CD14-positive monocyte (primary cell): ENCODE data around the gene MYL4. TPM values are rescaled to one million over a fixed set of nuclear protein-coding genes. Genes with fewer than 3 reads are reported as not detected.

Experiments used
- DNase-seq, 3 donors: peaks; one replicate each; pipeline ENCODE4 v3.0.0-alpha.2; 2011 to 2022
- H2AFZ ChIP-seq: 2 replicates; pipeline ENCODE4 v1.6.0; 2012; ENCODE audit warnings: mild to moderate bottlenecking, low read depth, low read length, inconsistent platforms; ENCODE audit not compliant: insufficient read depth, poor library complexity, severe bottlenecking
- H3K27ac ChIP-seq, 2 donors: 1 replicate in 1 of 2; 2 replicates in 1 of 2; pipeline ENCODE4 v1.5.1; 2012 to 2013; ENCODE audit warnings: low read length in 2 of 2, control low read depth in 1 of 2, inconsistent platforms in 1 of 2, low read depth in 1 of 2, mild to moderate bottlenecking in 1 of 2
- H3K27me3 ChIP-seq, 2 donors: one replicate each; pipeline versions ENCODE4 v1.6.0 to v1.6.1; 2011 to 2013; ENCODE audit warnings: low read length in 2 of 2; ENCODE audit not compliant: control insufficient read depth in 2 of 2, insufficient read depth in 2 of 2
- H3K36me3 ChIP-seq, 2 donors: replicated peaks in 1 of 2; 1 replicate in 1 of 2; 2 replicates in 1 of 2; pipeline versions ENCODE4 v1.5.1 to v1.6.1; 2012 to 2013; ENCODE audit warnings: low read length in 2 of 2, control low read depth in 1 of 2, inconsistent platforms in 1 of 2, mild to moderate bottlenecking in 1 of 2; ENCODE audit not compliant: insufficient read depth in 2 of 2, control insufficient read depth in 1 of 2
- H3K4me1 ChIP-seq, 2 donors: 1 replicate in 1 of 2; 2 replicates in 1 of 2; pipeline versions ENCODE4 v1.5.1 to v1.6.1; 2012 to 2013; ENCODE audit warnings: low read length in 2 of 2, control low read depth in 1 of 2, inconsistent platforms in 1 of 2, mild to moderate bottlenecking in 1 of 2, moderate library complexity in 1 of 2; ENCODE audit not compliant: insufficient read depth in 2 of 2, control insufficient read depth in 1 of 2
- H3K4me2 ChIP-seq: replicated peaks from 2 replicates; pipeline ENCODE3; 2012; ENCODE audit warnings: low read length, moderate library complexity, mild to moderate bottlenecking; ENCODE audit not compliant: poor library complexity, severe bottlenecking; ENCODE audit errors: extremely low read depth
- H3K4me3 ChIP-seq, 3 experiments: fragments of 200-600 bp in 1 of 3; sonication (generic) in 1 of 3; replicated peaks in 1 of 3; 1 replicate in 2 of 3; 2 replicates in 1 of 3; pipeline ENCODE4 v1.5.1; 2011 to 2013; ENCODE audit warnings: low read length in 3 of 3, mild to moderate bottlenecking in 3 of 3, control low read depth in 2 of 3, low read depth in 2 of 3, inconsistent platforms in 1 of 3, moderate library complexity in 1 of 3
- H3K79me2 ChIP-seq: 2 replicates; pipeline ENCODE4 v1.6.0; 2012; ENCODE audit warnings: mild to moderate bottlenecking, control low read depth, inconsistent platforms, low read length, moderate library complexity; ENCODE audit not compliant: insufficient read depth
- H3K9ac ChIP-seq: 2 replicates; pipeline ENCODE4 v1.6.0; 2017; ENCODE audit warnings: low read length, mild to moderate bottlenecking; ENCODE audit not compliant: insufficient read depth, poor library complexity, severe bottlenecking
- H3K9me3 ChIP-seq, 2 donors: replicated peaks in 1 of 2; 1 replicate in 1 of 2; 2 replicates in 1 of 2; pipeline versions ENCODE4 v1.5.1 to v1.6.1; 2012 to 2013; ENCODE audit warnings: low read length in 2 of 2, control low read depth in 1 of 2; ENCODE audit not compliant: control insufficient read depth in 1 of 2, insufficient read depth in 1 of 2
- H4K20me1 ChIP-seq: 2 replicates; pipeline ENCODE4 v1.6.0; 2012; ENCODE audit warnings: mild to moderate bottlenecking, low read length, control low read depth, moderate library complexity; ENCODE audit not compliant: insufficient read depth
- H3K27ac Mint-ChIP-seq, 7 donors: one replicate each; pipeline ENCODE4 v1.8.0; 2020; ENCODE audit warnings: mild to moderate bottlenecking in 7 of 7, mixed read lengths in 7 of 7, moderate library complexity in 6 of 7, inconsistent platforms in 2 of 7
- H3K27me3 Mint-ChIP-seq, 3 donors: one replicate each; pipeline ENCODE4 v1.8.0; 2021 to 2022; ENCODE audit warnings: low read depth in 3 of 3, mild to moderate bottlenecking in 3 of 3, mixed read lengths in 3 of 3, moderate library complexity in 3 of 3, inconsistent platforms in 1 of 3
- H3K36me3 Mint-ChIP-seq, 2 donors: one replicate each; pipeline ENCODE4 v1.8.0; 2020; ENCODE audit warnings: mixed read lengths in 2 of 2, inconsistent platforms in 1 of 2, mild to moderate bottlenecking in 1 of 2
- H3K4me1 Mint-ChIP-seq: one replicate; pipeline ENCODE4 v1.8.0; 2020; ENCODE audit warnings: mild to moderate bottlenecking, mixed read lengths
- H3K4me3 Mint-ChIP-seq, 2 donors: one replicate each; pipeline ENCODE4 v1.8.0; 2020; ENCODE audit warnings: mild to moderate bottlenecking in 2 of 2, mixed read lengths in 2 of 2, moderate library complexity in 1 of 2
- H3K9me3 Mint-ChIP-seq, 7 donors: one replicate each; pipeline ENCODE4 v1.8.0; 2020 to 2022; ENCODE audit warnings: mixed read lengths in 7 of 7, mild to moderate bottlenecking in 6 of 7, moderate library complexity in 6 of 7, inconsistent platforms in 2 of 7
- WGBS: methylation state at CpG from one replicate; pipeline ENCODE4 v1.1.5; 2013; ENCODE audit warnings: missing lambda C conversion rate; ENCODE audit not compliant: insufficient coverage; 5-methylcytosine and 5-hydroxymethylcytosine counted together
- intact Hi-C, 2 donors: fragments of 100-400 bp; cut with micrococcal nuclease; formaldehyde crosslinking; loops; one replicate each; pipeline versions ENCODE4 v1.15.0 to v1.15.1; 2023
- polyA plus RNA-seq, 3 donors: library from polyadenylated mRNA; depleted of rRNA in 1 of 3; unstranded in 2 of 3; stranded (reverse) in 1 of 3; fragments of 300-500 nt in 2 of 3; fragments of >200 nt in 1 of 3; fragmentation: Illumina TruSeq in 2 of 3; gene quantifications; 1 replicate in 2 of 3; 2 replicates in 1 of 3; pipeline ENCODE4 v1.2.3, GENCODE V29; 2012 to 2021
- TF ChIP-seq, protein P1 (sequence below): fragments of 200-600 bp; IDR thresholded peaks from one replicate; pipeline ENCODE4 v1.8.0; 2022; ENCODE audit warnings: antibody characterized with exemption, mild to moderate bottlenecking

Gene MYL4
- polyA plus RNA-seq, 3 donors: 0.43 TPM; not detected in 2

DNA sequence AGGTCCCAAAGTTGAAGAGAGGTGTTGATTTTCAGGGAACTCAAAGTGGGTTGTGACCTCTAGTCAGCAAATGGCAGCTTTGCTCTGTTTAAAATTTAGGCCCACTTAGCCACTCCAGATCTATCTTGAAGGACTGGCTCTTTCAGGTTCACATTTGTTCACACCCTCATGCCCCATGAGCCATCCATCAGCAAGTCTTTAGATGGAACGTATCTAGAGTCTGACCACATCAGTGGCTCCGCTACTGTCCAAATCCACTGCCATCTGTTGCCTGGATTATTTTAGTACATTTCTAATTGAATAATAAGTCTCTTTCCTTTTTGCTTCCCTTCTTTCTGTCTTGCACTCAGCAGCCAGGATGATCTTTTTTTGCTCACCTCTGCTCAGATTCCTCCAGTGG lies 55.0 kb downstream of the MYL4 start:
- no peak overlapping the region for H3K27ac Mint-ChIP-seq
- intact Hi-C loops: no loop called here
- Histone ChIP-seq H4K20me1 (no peaks in the 10 kb centered on the region), H3K9ac (no peak overlapping the region), H3K9me3 (peaks cover 0 to 10% of the 10 kb centered on the region in 2 donors), H3K27ac (no peak overlapping the region), H3K4me3 (no peak overlapping the region), H3K4me1 (no peaks in the 10 kb centered on the region), H2AFZ (no peak overlapping the region), H3K4me2 (no peak overlapping the region), H3K79me2 (no peaks in the 10 kb centered on the region), H3K36me3 (no peaks in the 10 kb centered on the region), H3K27me3 (peaks cover 0 to 4% of the 10 kb centered on the region in 2 donors)
- no CpG with 5 or more reads among the region's 2 CpGs for WGBS
- peaks cover 4 to 11% (median 7%) of the 10 kb centered on the region in 3 donors for H3K27me3 Mint-ChIP-seq
- H3K4me1 Mint-ChIP-seq: peaks cover 9% of the 10 kb centered on the region
- peaks cover 0 to 9% (median 6%) of the 10 kb centered on the region in 7 donors for H3K9me3 Mint-ChIP-seq
- H3K4me3 Mint-ChIP-seq: no peak overlapping the region
- no peak for DNase-seq
- H3K36me3 Mint-ChIP-seq: peaks cover 0 to 3% of the 10 kb centered on the region in 2 donors
- TF ChIP-seq, protein P1, sequence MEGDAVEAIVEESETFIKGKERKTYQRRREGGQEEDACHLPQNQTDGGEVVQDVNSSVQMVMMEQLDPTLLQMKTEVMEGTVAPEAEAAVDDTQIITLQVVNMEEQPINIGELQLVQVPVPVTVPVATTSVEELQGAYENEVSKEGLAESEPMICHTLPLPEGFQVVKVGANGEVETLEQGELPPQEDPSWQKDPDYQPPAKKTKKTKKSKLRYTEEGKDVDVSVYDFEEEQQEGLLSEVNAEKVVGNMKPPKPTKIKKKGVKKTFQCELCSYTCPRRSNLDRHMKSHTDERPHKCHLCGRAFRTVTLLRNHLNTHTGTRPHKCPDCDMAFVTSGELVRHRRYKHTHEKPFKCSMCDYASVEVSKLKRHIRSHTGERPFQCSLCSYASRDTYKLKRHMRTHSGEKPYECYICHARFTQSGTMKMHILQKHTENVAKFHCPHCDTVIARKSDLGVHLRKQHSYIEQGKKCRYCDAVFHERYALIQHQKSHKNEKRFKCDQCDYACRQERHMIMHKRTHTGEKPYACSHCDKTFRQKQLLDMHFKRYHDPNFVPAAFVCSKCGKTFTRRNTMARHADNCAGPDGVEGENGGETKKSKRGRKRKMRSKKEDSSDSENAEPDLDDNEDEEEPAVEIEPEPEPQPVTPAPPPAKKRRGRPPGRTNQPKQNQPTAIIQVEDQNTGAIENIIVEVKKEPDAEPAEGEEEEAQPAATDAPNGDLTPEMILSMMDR: no peak

DNA sequence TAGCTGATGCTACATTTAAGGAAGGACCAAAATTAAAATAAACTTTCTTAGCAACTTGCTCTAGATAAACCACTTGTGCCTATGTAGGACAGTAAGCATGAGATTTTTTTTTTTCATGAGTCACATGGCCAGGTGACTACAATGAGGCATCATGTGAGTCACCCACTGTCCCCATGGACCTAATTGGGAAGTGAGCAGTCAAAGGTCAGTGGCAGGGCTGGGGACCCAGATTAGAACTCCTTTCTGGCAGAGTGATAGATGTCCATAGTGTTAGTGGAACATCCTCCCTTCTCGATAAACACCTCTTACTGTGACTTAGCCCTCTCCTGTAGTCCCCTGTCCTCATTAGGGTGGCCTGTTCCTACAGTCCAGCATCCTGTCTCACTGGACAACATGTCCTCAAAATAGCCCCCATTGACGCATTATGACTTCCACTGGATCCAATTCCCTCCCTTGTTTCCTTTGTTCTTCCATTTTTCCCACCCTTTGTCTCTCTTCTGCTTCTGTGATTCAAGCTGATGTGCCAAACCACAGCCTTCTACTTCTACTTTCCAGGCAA lies 56.9 kb downstream of the MYL4 start:
- intact Hi-C loops: no loop called here
- peak; percentile 56 to 88 (median 69) for DNase-seq
- Mint-ChIP-seq H3K27me3 (peaks cover 0 to 3% (median 3%) of the 10 kb centered on the region in 3 donors), H3K27ac (peak overlapping the region in 2 of 7 donors; percentile 67 to 69), H3K9me3 (peaks cover 10 to 19% (median 13%) of the 10 kb centered on the region in 7 donors), H3K4me3 (peak overlapping the region in 1 of 2 donors; percentile 39), H3K36me3 (peaks cover 0 to 3% of the 10 kb centered on the region in 2 donors), H3K4me1 (peaks cover 12% of the 10 kb centered on the region)
- Histone ChIP-seq H4K20me1 (no peaks in the 10 kb centered on the region), H2AFZ (no peak overlapping the region), H3K36me3 (no peaks in the 10 kb centered on the region), H3K9me3 (peaks cover 12 to 20% of the 10 kb centered on the region in 2 donors), H3K9ac (no peak overlapping the region), H3K4me3 (no peak overlapping the region), H3K27ac (no peak overlapping the region), H3K4me2 (no peak overlapping the region), H3K4me1 (no peaks in the 10 kb centered on the region), H3K27me3 (peaks cover 0 to under 1% of the 10 kb centered on the region in 2 donors), H3K79me2 (no peaks in the 10 kb centered on the region)
- 75% methylated on average over 1 of the region's 2 CpGs for WGBS
- TF ChIP-seq, protein P1: no peak
